HepG2 (cell line): ENCODE data around the gene CGNL1. TPM values are rescaled to one million over a fixed set of nuclear protein-coding genes. Genes with fewer than 3 reads are reported as not detected.

Experiments
- CHD2 ChIP-seq: IDR thresholded peaks from 2 replicates; pipeline ENCODE4 v1.6.1; 2011; ENCODE audit warnings: low read depth, low read length, improper control_type of control experiment
- DMAP1 ChIP-seq: IDR thresholded peaks from 2 replicates; pipeline ENCODE4 v1.6.1; 2016
- FOSL1 ChIP-seq: sonication (generic); formaldehyde crosslinking; IDR thresholded peaks from 2 replicates; pipeline ENCODE4 v1.9.0; 2021; ENCODE audit warnings: missing genetic modification reagents, borderline replicate concordance
- KMT2B ChIP-seq: IDR thresholded peaks from 2 replicates; pipeline ENCODE4 v1.6.1; 2016; ENCODE audit warnings: missing genetic modification reagents, missing compliant biosample characterization
- MEIS1 ChIP-seq: sonication (generic); formaldehyde crosslinking; IDR thresholded peaks from 2 replicates; pipeline ENCODE4 v1.9.0; 2021; ENCODE audit warnings: mild to moderate bottlenecking, missing genetic modification reagents, moderate library complexity, borderline replicate concordance
- SMAD1 ChIP-seq: sonication (generic); formaldehyde crosslinking; IDR thresholded peaks from 2 replicates; pipeline ENCODE4 v1.4.0; 2020; ENCODE audit warnings: missing genetic modification reagents, low read depth, mild to moderate bottlenecking, borderline replicate concordance
- ZNF343 ChIP-seq: sonication (generic); formaldehyde crosslinking; IDR thresholded peaks from 2 replicates; pipeline ENCODE4 v1.4.0; 2020; ENCODE audit warnings: mild to moderate bottlenecking, missing genetic modification reagents
- polyA plus RNA-seq, 8 experiments: library from polyadenylated mRNA; depleted of rRNA in 3 of 8; stranded (reverse) in 7 of 8; unstranded in 1 of 8; fragments of >200 nt; fragmentation: Illumina TruSeq in 4 of 8; extraction: Trizol in 4 of 8; gene quantifications; 2 replicates each; pipeline versions ENCODE4 v1.2.1 to v1.2.3, GENCODE V29; 2011 to 2016; ENCODE audit warnings: low read depth in 4 of 8, missing spikeins in 1 of 8, mixed read lengths in 1 of 8; ENCODE audit not compliant: insufficient read depth in 1 of 8
- small RNA-seq, 3 experiments: library from RNA; depleted of rRNA; stranded (forward); fragments of <200 nt; gene quantifications; one replicate each; pipeline ENCODE3, GENCODE V24; 2012; ENCODE audit warnings: low read depth in 2 of 3, low replicate concordance in 1 of 3; ENCODE audit not compliant: insufficient read length in 3 of 3, insufficient read depth in 2 of 3
- total RNA-seq, 5 experiments: library from RNA; depleted of rRNA; stranded (reverse); fragments of >200 nt; fragmentation: Illumina TruSeq; extraction: Trizol; gene quantifications; 2 replicates each; pipeline ENCODE4 v1.2.3, GENCODE V29; 2016; ENCODE audit warnings: low read depth in 1 of 5
- TF ChIP-seq, protein P1 (sequence below): sonication (generic); formaldehyde crosslinking; IDR thresholded peaks from 2 replicates; pipeline ENCODE4 v1.4.0; 2020; ENCODE audit warnings: missing genetic modification reagents, borderline replicate concordance
- TF ChIP-seq, protein P2 (sequence below): sonication (generic); formaldehyde crosslinking; IDR thresholded peaks from 2 replicates; pipeline ENCODE4 v1.4.0; 2020; ENCODE audit warnings: mild to moderate bottlenecking, missing genetic modification reagents

Gene CGNL1
- total and polyA plus RNA-seq, 2 of the 13 experiments (the other 11 are each of a cell fraction or from before 2014, with no cell fraction given): 5.6 to 15.6 TPM

- TF ChIP-seq DMAP1 (CRISPR knock-in tag): no peak
- TF ChIP-seq ZNF343 (CRISPR knock-in tag): no peak
- TF ChIP-seq SMAD1 (CRISPR knock-in tag): no peak
- no peak for TF ChIP-seq CHD2
- TF ChIP-seq MEIS1 (CRISPR knock-in tag): no peak
- TF ChIP-seq FOSL1: no peak
- TF ChIP-seq KMT2B (CRISPR knock-in tag): no peak
- TF ChIP-seq, protein P1, sequence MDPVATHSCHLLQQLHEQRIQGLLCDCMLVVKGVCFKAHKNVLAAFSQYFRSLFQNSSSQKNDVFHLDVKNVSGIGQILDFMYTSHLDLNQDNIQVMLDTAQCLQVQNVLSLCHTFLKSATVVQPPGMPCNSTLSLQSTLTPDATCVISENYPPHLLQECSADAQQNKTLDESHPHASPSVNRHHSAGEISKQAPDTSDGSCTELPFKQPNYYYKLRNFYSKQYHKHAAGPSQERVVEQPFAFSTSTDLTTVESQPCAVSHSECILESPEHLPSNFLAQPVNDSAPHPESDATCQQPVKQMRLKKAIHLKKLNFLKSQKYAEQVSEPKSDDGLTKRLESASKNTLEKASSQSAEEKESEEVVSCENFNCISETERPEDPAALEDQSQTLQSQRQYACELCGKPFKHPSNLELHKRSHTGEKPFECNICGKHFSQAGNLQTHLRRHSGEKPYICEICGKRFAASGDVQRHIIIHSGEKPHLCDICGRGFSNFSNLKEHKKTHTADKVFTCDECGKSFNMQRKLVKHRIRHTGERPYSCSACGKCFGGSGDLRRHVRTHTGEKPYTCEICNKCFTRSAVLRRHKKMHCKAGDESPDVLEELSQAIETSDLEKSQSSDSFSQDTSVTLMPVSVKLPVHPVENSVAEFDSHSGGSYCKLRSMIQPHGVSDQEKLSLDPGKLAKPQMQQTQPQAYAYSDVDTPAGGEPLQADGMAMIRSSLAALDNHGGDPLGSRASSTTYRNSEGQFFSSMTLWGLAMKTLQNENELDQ (CRISPR knock-in tag): no peak
- TF ChIP-seq, protein P2, sequence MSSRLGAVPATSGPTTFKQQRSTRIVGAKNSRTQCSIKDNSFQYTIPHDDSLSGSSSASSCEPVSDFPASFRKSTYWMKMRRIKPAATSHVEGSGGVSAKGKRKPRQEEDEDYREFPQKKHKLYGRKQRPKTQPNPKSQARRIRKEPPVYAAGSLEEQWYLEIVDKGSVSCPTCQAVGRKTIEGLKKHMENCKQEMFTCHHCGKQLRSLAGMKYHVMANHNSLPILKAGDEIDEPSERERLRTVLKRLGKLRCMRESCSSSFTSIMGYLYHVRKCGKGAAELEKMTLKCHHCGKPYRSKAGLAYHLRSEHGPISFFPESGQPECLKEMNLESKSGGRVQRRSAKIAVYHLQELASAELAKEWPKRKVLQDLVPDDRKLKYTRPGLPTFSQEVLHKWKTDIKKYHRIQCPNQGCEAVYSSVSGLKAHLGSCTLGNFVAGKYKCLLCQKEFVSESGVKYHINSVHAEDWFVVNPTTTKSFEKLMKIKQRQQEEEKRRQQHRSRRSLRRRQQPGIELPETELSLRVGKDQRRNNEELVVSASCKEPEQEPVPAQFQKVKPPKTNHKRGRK (CRISPR knock-in tag): no peak
These were observed 223.9 kb downstream of the CGNL1 start (continued) for GRCh38 chr15:57600197-57600596.

Small RNAs within 50 kb of the gene (small RNA-seq; reads per million reads assigned to genes)
- gene RNU6-844P: 0 reads per million in 3 experiments

Other genes starting within 250 kb of the CGNL1 start
- gene MYZAP, start 215.4 kb downstream of the CGNL1 start, total RNA-seq (2016; rRNA removed; fragmentation: Illumina TruSeq; extraction: Trizol): 0.13 TPM in 1 of 2 replicates, not detected in the other
- not detected in 2 replicates for gene MYZAP, start 215.4 kb downstream of the CGNL1 start, polyA plus RNA-seq (2011; rRNA removed)